GM12878 (cell line): Measurements from ENCODE around the gene TPI1. TPM values are rescaled to one million over a fixed set of nuclear protein-coding genes. Genes with fewer than 3 reads are reported as not detected.

ENCODE experiments used
- ATAC-seq: fragments of 200-7000 bp; cut with Tn5 transposase; 3 replicates; pipeline ENCODE4 v1.9.1; 2020; ENCODE audit warnings: mild to moderate bottlenecking, moderate library complexity
- BruUV-seq: library from RNA; stranded (reverse); fragments of 400-500 nt; replicated peaks from 2 replicates; lab custom pipeline; 2021; lab: Mats Ljungman, UMichigan
- CTCF ChIA-PET: fragments of 300-600 bp; sonication (Branson Sonifier 250); formaldehyde crosslinking; extraction: SDS; loops from one replicate; lab custom pipeline; 2021; ENCODE audit warnings: inconsistent platforms; lab: Yijun Ruan, JAX
- POLR2A ChIA-PET: fragments of 350-600 bp; formaldehyde crosslinking; extraction: SDS; loops from one replicate; lab custom pipeline; 2021; ENCODE audit warnings: inconsistent platforms; lab: Charles Lee
- RAD21 ChIA-PET: fragments of 300-600 bp; sonication (Branson Sonifier 250); formaldehyde crosslinking; loops from one replicate; lab custom pipeline; 2023; ENCODE audit warnings: antibody characterized with exemption; ENCODE audit not compliant: unreplicated experiment; lab: Charles Lee
- SMC1A ChIA-PET: fragments of 300-600 bp; sonication (Branson Sonifier 250); formaldehyde crosslinking; loops from one replicate; lab custom pipeline; 2023; ENCODE audit not compliant: unreplicated experiment, uncharacterized antibody; lab: Charles Lee
- DNase-seq: peaks from one replicate; pipeline ENCODE4 v3.0.0-alpha.2; 2011; ENCODE audit warnings: low read depth, low spot score
- FAIRE-seq: peaks from 3 replicates; lab custom pipeline; 2011; peaks lifted over from hg19 to GRCh38; lab: Jason Lieb, UNC
- H2AFZ ChIP-seq: 2 replicates; pipeline ENCODE4 v1.6.0; 2011; ENCODE audit warnings: low read depth, low read length, control low read depth; ENCODE audit not compliant: control insufficient read depth
- H3K27ac ChIP-seq: 2 replicates; pipeline ENCODE4 v1.5.1; 2011; ENCODE audit warnings: control low read depth; ENCODE audit not compliant: control insufficient read depth, insufficient read depth
- H3K27me3 ChIP-seq, 2 experiments: replicated peaks in 1 of 2; 2 replicates each; pipeline versions ENCODE4 v1.6.0 to v1.6.1; 2011; ENCODE audit warnings: low read length in 1 of 2; ENCODE audit not compliant: control insufficient read depth in 2 of 2, insufficient read depth in 2 of 2
- H3K36me3 ChIP-seq, 2 experiments: 2 replicates each; pipeline ENCODE4 v1.5.1; 2011; ENCODE audit warnings: low read length in 1 of 2; ENCODE audit not compliant: control insufficient read depth in 2 of 2, insufficient read depth in 2 of 2
- H3K4me1 ChIP-seq: 2 replicates; pipeline ENCODE4 v1.6.1; 2011; ENCODE audit warnings: mild to moderate bottlenecking, low read length, moderate library complexity, mixed read lengths; ENCODE audit not compliant: control insufficient read depth, insufficient read depth
- H3K4me2 ChIP-seq: 2 replicates; pipeline ENCODE4 v1.6.0; 2011; ENCODE audit warnings: control low read depth; ENCODE audit not compliant: control insufficient read depth, insufficient read depth
- H3K4me3 ChIP-seq: fragments of 200-600 bp; sonication (generic); 2 replicates; pipeline ENCODE4 v1.5.1; 2016
- H3K79me2 ChIP-seq: 2 replicates; pipeline ENCODE4 v1.6.0; 2011; ENCODE audit warnings: low read length; ENCODE audit not compliant: control insufficient read depth, insufficient read depth
- H3K9ac ChIP-seq: 2 replicates; pipeline ENCODE4 v1.8.0; 2011; ENCODE audit warnings: low read length, control low read depth, mixed read lengths; ENCODE audit not compliant: control insufficient read depth, insufficient read depth
- H3K9me3 ChIP-seq: replicated peaks from 3 replicates; pipeline ENCODE4 v1.5.1; 2011; ENCODE audit warnings: mild to moderate bottlenecking, low read length; ENCODE audit not compliant: control insufficient read depth, insufficient read depth
- H4K20me1 ChIP-seq: 2 replicates; pipeline ENCODE4 v1.6.0; 2011; ENCODE audit not compliant: control insufficient read depth, insufficient read depth
- ATF7 ChIP-seq: fragments of 450-650 bp; IDR thresholded peaks from 2 replicates; pipeline ENCODE4 v1.6.1; 2016; ENCODE audit warnings: low read depth, mild to moderate bottlenecking
- CREB1 ChIP-seq: IDR thresholded peaks from 2 replicates; pipeline ENCODE4 v1.6.1; 2012; ENCODE audit warnings: low read depth, mild to moderate bottlenecking, inconsistent platforms
- ESRRA ChIP-seq: IDR thresholded peaks from 2 replicates; pipeline ENCODE4 v1.6.1; 2012; ENCODE audit warnings: mild to moderate bottlenecking, low read length, improper control_type of control experiment
- LARP7 ChIP-seq: fragments of 450-650 bp; IDR thresholded peaks from 2 replicates; pipeline ENCODE4 v1.6.1; 2017; ENCODE audit warnings: mild to moderate bottlenecking
- MEF2A ChIP-seq: IDR thresholded peaks from 2 replicates; pipeline ENCODE4 v1.6.1; 2011; ENCODE audit warnings: low read depth, mild to moderate bottlenecking, low read length, moderate library complexity; ENCODE audit not compliant: insufficient read depth
- NR2C1 ChIP-seq: fragments of 450-650 bp; IDR thresholded peaks from 2 replicates; pipeline ENCODE4 v1.6.1; 2017; ENCODE audit warnings: antibody characterized with exemption, mild to moderate bottlenecking, moderate library complexity
- PAX5 ChIP-seq: IDR thresholded peaks from 2 replicates; pipeline ENCODE4 v1.6.1; 2011; ENCODE audit warnings: low read depth, low read length, borderline replicate concordance
- RELA ChIP-seq: fragments of 450-650 bp; IDR thresholded peaks from 2 replicates; pipeline ENCODE4 v1.8.0; 2014; ENCODE audit warnings: borderline replicate concordance; ENCODE audit not compliant: partially characterized antibody
- SUZ12 ChIP-seq: fragments of 200-600 bp; sonication (generic); IDR thresholded peaks from one replicate; pipeline ENCODE4 v1.6.1; 2018; ENCODE audit warnings: antibody characterized with exemption, mild to moderate bottlenecking; ENCODE audit not compliant: unreplicated experiment
- ZNF274 ChIP-seq: IDR thresholded peaks from one replicate; pipeline ENCODE4 v1.8.0; 2011; ENCODE audit not compliant: insufficient read length, insufficient read depth
- ZZZ3 ChIP-seq: IDR thresholded peaks from 2 replicates; pipeline ENCODE4 v1.6.1; 2011; ENCODE audit warnings: low read depth; ENCODE audit not compliant: control insufficient read depth, insufficient read length
- WGBS: methylation state at CpG from one replicate; pipeline ENCODE4 v1.1.6; 2016; ENCODE audit warnings: low lambda C conversion rate; ENCODE audit not compliant: insufficient replicate concordance, insufficient coverage; ENCODE audit errors: missing lambda C conversion rate; 5-methylcytosine and 5-hydroxymethylcytosine counted together
- in situ Hi-C: fragments of 300-500 bp; cut with MboI; formaldehyde crosslinking; loops from 9 replicates; pipeline ENCODE4 v1.14.3; 2018; ENCODE audit warnings: mixed read lengths
- intact Hi-C: fragments of 100-400 bp; cut with micrococcal nuclease; formaldehyde crosslinking; loops from one replicate; pipeline ENCODE4 v1.14.2; 2022; ENCODE audit not compliant: unreplicated experiment
- polyA plus RNA-seq, 11 experiments: library from polyadenylated mRNA; depleted of rRNA in 4 of 11; unstranded in 6 of 11; stranded (reverse) in 5 of 11; fragments of >200 nt; fragmentation: Nextera tagmentation in 4 of 11; fragmentation: Illumina TruSeq in 1 of 11; extraction: Ambion mirVana in 4 of 11; extraction: Trizol in 1 of 11; gene quantifications; 1 replicate in 1 of 11; 2 replicates in 10 of 11; pipeline versions ENCODE4 v1.2.1 to v1.2.3, GENCODE V29; 2011 to 2016; ENCODE audit warnings: inconsistent platforms in 2 of 11, missing spikeins in 2 of 11, low read depth in 1 of 11
- total RNA-seq, 4 experiments: library from RNA; depleted of rRNA in 3 of 4; stranded (reverse); fragments of >200 nt in 3 of 4; fragmentation: Illumina TruSeq in 1 of 4; extraction: Trizol in 1 of 4; gene quantifications; 2 replicates each; pipeline versions ENCODE4 v1.2.1 to v1.2.3, GENCODE V29; 2013 to 2021
- TF ChIP-seq, protein P1 (sequence below): fragments of 450-650 bp; IDR thresholded peaks from 2 replicates; pipeline ENCODE4 v1.6.1; 2017; ENCODE audit warnings: mild to moderate bottlenecking, low read depth, inconsistent platforms; ENCODE audit not compliant: poor library complexity, severe bottlenecking

TPI1 gene
- total and polyA plus RNA-seq, 10 of the 15 experiments (the other 5 are each of a cell fraction or from before 2014, with no cell fraction given): 916 to 7,349 (median 1,677) TPM

DNA sequence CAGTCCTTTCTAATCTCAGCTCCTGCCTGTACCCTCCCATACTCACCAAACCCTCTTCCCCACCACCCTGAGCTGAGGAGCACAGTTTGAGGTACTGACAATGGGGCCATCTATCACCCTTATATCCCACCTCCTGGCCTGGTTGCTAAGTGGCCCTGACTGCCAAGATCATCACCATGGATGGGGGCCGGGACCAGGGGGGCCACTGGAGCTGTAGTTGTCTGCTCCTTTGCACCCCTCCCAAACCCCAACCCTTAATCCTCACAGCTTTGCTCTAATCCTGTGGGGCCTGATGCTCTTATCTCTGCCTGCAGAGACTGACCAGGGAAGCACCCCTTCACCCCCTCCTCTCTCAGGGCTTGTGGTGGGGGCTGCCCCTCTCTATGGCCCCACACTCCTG is 27.0 kb upstream of the TPI1 start:
- Histone ChIP-seq H3K36me3 (no peaks in the 10 kb centered on the region), H3K4me1 (peaks cover 10% of the 10 kb centered on the region), H2AFZ (peak overlapping the region; percentile 40), H3K27ac (no peak overlapping the region), H3K4me3 (no peak overlapping the region), H3K9ac (peak overlapping the region; percentile 34; the same call in 1 of the 2 replicates), H3K4me2 (peak overlapping the region; percentile 65; the same call in 1 of the 2 replicates), H3K27me3 (no peaks in the 10 kb centered on the region), H3K9me3 (no peaks in the 10 kb centered on the region)
- SMC1A ChIA-PET: interaction anchor here (1.0 to 5.1 kb wide), 4 partner anchors 10 to 87 kb away, joined by 3 to 22 read pairs (median 4); partner anchors contain the start of genes CDCA3, MLF2 and USP5
- intact Hi-C loops: no loop called here
- WGBS: 44% methylated on average over 1 of the region's 1 CpG
- POLR2A ChIA-PET: interaction anchor here (0.8 to 1.6 kb wide), 5 partner anchors 8 to 25 kb away, joined by 3 to 7 read pairs (median 4); partner anchors contain the start of gene CDCA3
- no TSS peak for BruUV-seq
- no peak for FAIRE-seq
- RAD21 ChIA-PET: interaction anchor here (0.9 to 2.3 kb wide), 4 partner anchors 8 to 87 kb away, joined by 3 to 12 read pairs (median 7); partner anchors contain the start of genes CDCA3 and MLF2
- peak; percentile 17 for ATAC-seq
- CTCF ChIA-PET: interaction anchor here (0.8 to 1.6 kb wide), 6 partner anchors 10 to 87 kb away, joined by 3 to 5 read pairs (median 4); partner anchors contain the start of gene MLF2
- in situ Hi-C loops: no loop called here
- TF ChIP-seq SUZ12: no peak
- no peak for TF ChIP-seq NR2C1
- no peak for TF ChIP-seq ESRRA
- no peak for TF ChIP-seq ATF7
- no peak for TF ChIP-seq RELA
- TF ChIP-seq ZNF274: no peak
- no peak for TF ChIP-seq LARP7
- TF ChIP-seq CREB1: no peak
- TF ChIP-seq MEF2A: no peak
- TF ChIP-seq PAX5: no peak
- no peak for TF ChIP-seq ZZZ3
- TF ChIP-seq, protein P1, sequence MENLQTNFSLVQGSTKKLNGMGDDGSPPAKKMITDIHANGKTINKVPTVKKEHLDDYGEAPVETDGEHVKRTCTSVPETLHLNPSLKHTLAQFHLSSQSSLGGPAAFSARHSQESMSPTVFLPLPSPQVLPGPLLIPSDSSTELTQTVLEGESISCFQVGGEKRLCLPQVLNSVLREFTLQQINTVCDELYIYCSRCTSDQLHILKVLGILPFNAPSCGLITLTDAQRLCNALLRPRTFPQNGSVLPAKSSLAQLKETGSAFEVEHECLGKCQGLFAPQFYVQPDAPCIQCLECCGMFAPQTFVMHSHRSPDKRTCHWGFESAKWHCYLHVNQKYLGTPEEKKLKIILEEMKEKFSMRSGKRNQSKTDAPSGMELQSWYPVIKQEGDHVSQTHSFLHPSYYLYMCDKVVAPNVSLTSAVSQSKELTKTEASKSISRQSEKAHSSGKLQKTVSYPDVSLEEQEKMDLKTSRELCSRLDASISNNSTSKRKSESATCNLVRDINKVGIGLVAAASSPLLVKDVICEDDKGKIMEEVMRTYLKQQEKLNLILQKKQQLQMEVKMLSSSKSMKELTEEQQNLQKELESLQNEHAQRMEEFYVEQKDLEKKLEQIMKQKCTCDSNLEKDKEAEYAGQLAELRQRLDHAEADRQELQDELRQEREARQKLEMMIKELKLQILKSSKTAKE: no peak
- TF ChIP-seq, all 136 proteins: peak for 0
- no peak for DNase-seq
- no peaks in the 10 kb centered on the region for H4K20me1 ChIP-seq
- no peaks in the 10 kb centered on the region for H3K79me2 ChIP-seq
